Keratinocyte (primary cell): ENCODE data around the gene LRRFIP2. TPM values are rescaled to one million over a fixed set of nuclear protein-coding genes. Genes with fewer than 3 reads are reported as not detected.

Experiments
- DNase-seq: peaks from one replicate; pipeline ENCODE4 v3.0.0-alpha.2; 2011; ENCODE audit warnings: low read depth, missing footprints, low spot score
- FAIRE-seq: peaks from 2 replicates; lab custom pipeline; 2011; peaks lifted over from hg19 to GRCh38; lab: Jason Lieb, UNC
- H2AFZ ChIP-seq: 2 replicates; pipeline ENCODE4 v1.6.0; 2012; ENCODE audit warnings: low read length, control low read depth, inconsistent platforms; ENCODE audit not compliant: control insufficient read depth
- H3K27ac ChIP-seq: 2 replicates; pipeline ENCODE4 v1.5.1; 2011; ENCODE audit warnings: low read length; ENCODE audit not compliant: control insufficient read depth, insufficient read depth
- H3K27me3 ChIP-seq: 3 replicates; pipeline ENCODE4 v1.6.0; 2011; ENCODE audit warnings: low read length; ENCODE audit not compliant: control insufficient read depth, insufficient read depth; ENCODE audit errors: extremely low read depth
- H3K36me3 ChIP-seq, 2 experiments: 2 replicates in 1 of 2; 3 replicates in 1 of 2; pipeline ENCODE4 v1.5.1; 2011; ENCODE audit warnings: low read length in 2 of 2, mild to moderate bottlenecking in 1 of 2; ENCODE audit not compliant: control insufficient read depth in 2 of 2, insufficient read depth in 2 of 2; ENCODE audit errors: extremely low read depth in 1 of 2
- H3K4me1 ChIP-seq: 3 replicates; pipeline ENCODE4 v1.5.1; 2011; ENCODE audit warnings: low read length; ENCODE audit not compliant: control insufficient read depth, insufficient read depth; ENCODE audit errors: extremely low read depth
- H3K4me2 ChIP-seq: 3 replicates; pipeline ENCODE4 v1.6.0; 2011; ENCODE audit warnings: low read depth, low read length; ENCODE audit not compliant: control insufficient read depth, insufficient read depth; ENCODE audit errors: extremely low read depth
- H3K4me3 ChIP-seq, 3 experiments: fragments of 200-600 bp in 1 of 3; sonication (generic) in 1 of 3; 2 replicates in 2 of 3; 3 replicates in 1 of 3; pipeline ENCODE4 v1.5.1; 2011 to 2016; ENCODE audit warnings: low read length in 3 of 3, mild to moderate bottlenecking in 3 of 3, control low read depth in 2 of 3, inconsistent platforms in 1 of 3, low read depth in 1 of 3, mixed read lengths in 1 of 3, mixed run types in 1 of 3, moderate library complexity in 1 of 3; ENCODE audit not compliant: control insufficient read depth in 2 of 3, insufficient read depth in 2 of 3; ENCODE audit errors: extremely low read depth in 1 of 3
- H3K79me2 ChIP-seq: 2 replicates; pipeline ENCODE4 v1.6.0; 2012; ENCODE audit warnings: low read length; ENCODE audit not compliant: control insufficient read depth, insufficient read depth
- H3K9ac ChIP-seq: 3 replicates; pipeline ENCODE4 v1.6.0; 2011; ENCODE audit warnings: low read length; ENCODE audit not compliant: control insufficient read depth, insufficient read depth; ENCODE audit errors: extremely low read depth
- H3K9me1 ChIP-seq: 3 replicates; pipeline ENCODE4 v1.6.0; 2011; ENCODE audit warnings: low read length; ENCODE audit not compliant: control insufficient read depth, insufficient read depth; ENCODE audit errors: extremely low read depth
- H3K9me3 ChIP-seq: 2 replicates; pipeline ENCODE4 v1.5.1; 2012; ENCODE audit warnings: low read depth, low read length; ENCODE audit not compliant: control insufficient read depth
- H4K20me1 ChIP-seq: 3 replicates; pipeline ENCODE4 v1.6.0; 2011; ENCODE audit warnings: low read length; ENCODE audit not compliant: control insufficient read depth, insufficient read depth; ENCODE audit errors: extremely low read depth
- EZH2 ChIP-seq: IDR thresholded peaks from one replicate; pipeline ENCODE4 v1.6.1; 2012; ENCODE audit warnings: inconsistent platforms, mild to moderate bottlenecking, low read length, moderate library complexity
- dilution Hi-C: fragments of 300-500 bp; cut with MboI; formaldehyde crosslinking; loops from one replicate; pipeline ENCODE4 v1.7.0; 2020; ENCODE audit warnings: low sequenced_read_pairs; ENCODE audit not compliant: extremely low pct_ligation_motif_present
- polyA plus RNA-seq, 5 experiments: library from polyadenylated mRNA; depleted of rRNA in 3 of 5; stranded (reverse) in 3 of 5; stranded (forward) in 1 of 5; unstranded in 1 of 5; fragments of >200 nt; gene quantifications; 1 replicate in 1 of 5; 2 replicates in 3 of 5; 3 replicates in 1 of 5; pipeline versions ENCODE4 v1.2.1 to v1.2.3, GENCODE V29; 2011 to 2012; ENCODE audit warnings: missing spikeins in 2 of 5, low read depth in 1 of 5, low replicate concordance in 1 of 5
- TF ChIP-seq, protein P1 (sequence below), 3 experiments: IDR thresholded peaks in 1 of 3; conservative IDR thresholded peaks in 1 of 3; optimal IDR thresholded peaks in 1 of 3; 2 replicates in 2 of 3; 3 replicates in 1 of 3; pipeline versions ENCODE3 to v1.5.1; 2011; ENCODE audit warnings: low read length in 3 of 3, mild to moderate bottlenecking in 3 of 3, moderate library complexity in 2 of 3, control low read depth in 1 of 3, inconsistent platforms in 1 of 3; ENCODE audit not compliant: insufficient read depth in 2 of 3; ENCODE audit errors: extremely low read depth in 1 of 3

The LRRFIP2 gene
- polyA plus RNA-seq, 1 donor (not counting 4 experiments of a cell fraction or from before 2014, with no cell fraction given) = 70.3 TPM

DNA sequence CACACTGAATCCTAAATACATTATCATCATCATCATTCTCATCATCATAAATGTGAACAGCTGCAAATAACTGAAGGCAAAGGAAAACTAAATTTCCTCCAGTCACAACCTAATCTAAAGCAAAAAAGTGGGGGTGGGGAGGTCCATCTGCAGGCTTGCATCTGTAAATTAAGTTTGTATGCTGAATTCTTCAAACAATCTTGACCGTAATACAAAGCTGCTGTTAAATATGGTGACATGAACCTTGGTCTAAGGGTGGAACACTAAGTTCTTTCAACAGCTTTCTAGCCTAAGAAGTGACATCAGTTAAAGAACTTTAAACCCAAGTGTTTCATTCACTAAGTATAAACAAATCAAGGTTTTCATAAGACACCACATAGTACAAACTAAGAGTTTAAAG is 4.3 kb downstream of the LRRFIP2 start:
- no peaks in the 10 kb centered on the region for H4K20me1 ChIP-seq
- TF ChIP-seq, protein P1, sequence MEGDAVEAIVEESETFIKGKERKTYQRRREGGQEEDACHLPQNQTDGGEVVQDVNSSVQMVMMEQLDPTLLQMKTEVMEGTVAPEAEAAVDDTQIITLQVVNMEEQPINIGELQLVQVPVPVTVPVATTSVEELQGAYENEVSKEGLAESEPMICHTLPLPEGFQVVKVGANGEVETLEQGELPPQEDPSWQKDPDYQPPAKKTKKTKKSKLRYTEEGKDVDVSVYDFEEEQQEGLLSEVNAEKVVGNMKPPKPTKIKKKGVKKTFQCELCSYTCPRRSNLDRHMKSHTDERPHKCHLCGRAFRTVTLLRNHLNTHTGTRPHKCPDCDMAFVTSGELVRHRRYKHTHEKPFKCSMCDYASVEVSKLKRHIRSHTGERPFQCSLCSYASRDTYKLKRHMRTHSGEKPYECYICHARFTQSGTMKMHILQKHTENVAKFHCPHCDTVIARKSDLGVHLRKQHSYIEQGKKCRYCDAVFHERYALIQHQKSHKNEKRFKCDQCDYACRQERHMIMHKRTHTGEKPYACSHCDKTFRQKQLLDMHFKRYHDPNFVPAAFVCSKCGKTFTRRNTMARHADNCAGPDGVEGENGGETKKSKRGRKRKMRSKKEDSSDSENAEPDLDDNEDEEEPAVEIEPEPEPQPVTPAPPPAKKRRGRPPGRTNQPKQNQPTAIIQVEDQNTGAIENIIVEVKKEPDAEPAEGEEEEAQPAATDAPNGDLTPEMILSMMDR (optimal IDR thresholded peaks at IDR 0.05 in 1 of 3, IDR thresholded peaks at IDR 0.05 in 1 of 3, conservative IDR thresholded peaks at IDR 0.05 in 1 of 3; ENCODE audit: extremely low read depth in 1 of 3, insufficient read depth in 2 of 3, low read length in 3 of 3) = no peak
- no peak for TF ChIP-seq EZH2
- DNase-seq (no peak), FAIRE-seq (peak; percentile 13)
- no peak overlapping the region for H3K4me3 ChIP-seq
- dilution Hi-C loops = no loop called here
- H3K9me1 ChIP-seq = no peaks in the 10 kb centered on the region
- H3K4me2 ChIP-seq = peak overlapping the region; percentile 78
- H3K4me1 ChIP-seq = peaks cover 25% of the 10 kb centered on the region
- no peak overlapping the region for H2AFZ ChIP-seq
- no peaks in the 10 kb centered on the region for H3K9me3 ChIP-seq
- no peak overlapping the region for H3K9ac ChIP-seq
- peaks cover 95% of the 10 kb centered on the region for H3K79me2 ChIP-seq
- no peaks in the 10 kb centered on the region for H3K27me3 ChIP-seq
- H3K27ac ChIP-seq = peak overlapping the region; percentile 10
- peaks cover 10% of the 10 kb centered on the region in 2 experiments for H3K36me3 ChIP-seq

DNA sequence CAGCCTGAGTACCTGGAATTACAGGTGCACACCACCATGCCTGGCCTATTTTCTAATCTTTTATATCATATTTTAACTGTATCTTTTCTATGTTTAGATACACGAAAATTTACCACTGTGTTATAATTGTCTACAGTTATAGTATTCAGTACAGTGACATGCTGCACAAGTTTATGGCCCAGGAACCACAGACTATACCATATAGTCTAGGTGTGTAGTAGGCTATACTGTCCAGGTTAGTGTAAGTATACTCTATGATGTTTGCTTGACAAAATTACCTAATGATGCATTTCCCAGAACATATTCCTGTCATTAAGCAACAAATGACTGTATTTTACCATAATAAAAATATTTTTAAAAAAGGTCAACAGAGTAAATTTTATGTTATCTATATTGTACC is 5.5 kb downstream of the LRRFIP2 start:
- Histone ChIP-seq H3K9me1 (no peaks in the 10 kb centered on the region), H3K4me3 (no peak overlapping the region), H3K79me2 (peaks cover 90% of the 10 kb centered on the region), H3K9me3 (no peaks in the 10 kb centered on the region), H3K27ac (no peak overlapping the region), H4K20me1 (no peaks in the 10 kb centered on the region), H2AFZ (no peak overlapping the region), H3K4me2 (no peak overlapping the region), H3K36me3 (peaks cover 10% of the 10 kb centered on the region in 2 experiments), H3K9ac (no peak overlapping the region), H3K27me3 (no peaks in the 10 kb centered on the region), H3K4me1 (peaks cover 27% of the 10 kb centered on the region)
- DNase-seq (no peak), FAIRE-seq (no peak)
- TF ChIP-seq, protein P1 (optimal IDR thresholded peaks at IDR 0.05 in 1 of 3, IDR thresholded peaks at IDR 0.05 in 1 of 3, conservative IDR thresholded peaks at IDR 0.05 in 1 of 3; ENCODE audit: extremely low read depth in 1 of 3, insufficient read depth in 2 of 3, low read length in 3 of 3) = no peak
- dilution Hi-C loops = no loop called here
